Activated CD8-positive, alpha-beta memory T cell treated with anti-CD3 and anti-CD28 coated beads for 48 hours (primary cell): ENCODE results near the gene ATRNL1.

ENCODE experiments used
- DNase-seq, 3 experiments: peaks; one replicate each; pipeline ENCODE4 v3.0.0-alpha.2; 2020; ENCODE audit warnings: low read depth in 2 of 3, low spot score in 2 of 3

ATRNL1 gene

DNA sequence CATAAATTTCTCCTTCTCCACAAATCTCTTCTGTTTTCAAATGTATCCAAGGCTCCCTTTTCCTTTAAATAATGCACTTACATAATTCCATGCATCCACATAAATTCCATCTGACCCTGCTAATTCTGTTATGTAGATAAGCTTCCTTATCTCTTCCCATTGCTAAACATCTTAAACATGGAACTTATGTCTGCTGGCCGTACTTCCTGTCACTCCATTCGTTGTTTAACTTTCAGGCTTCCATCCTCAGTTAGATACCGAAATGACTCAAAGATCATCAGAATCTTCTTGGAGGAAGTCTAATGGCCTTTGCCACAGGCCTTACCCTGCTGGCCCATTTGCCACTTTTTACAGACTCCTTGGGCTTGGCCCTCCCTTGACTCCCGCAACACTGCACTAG, 848.9 kb downstream of the ATRNL1 start:
- no peak for DNase-seq

DNA sequence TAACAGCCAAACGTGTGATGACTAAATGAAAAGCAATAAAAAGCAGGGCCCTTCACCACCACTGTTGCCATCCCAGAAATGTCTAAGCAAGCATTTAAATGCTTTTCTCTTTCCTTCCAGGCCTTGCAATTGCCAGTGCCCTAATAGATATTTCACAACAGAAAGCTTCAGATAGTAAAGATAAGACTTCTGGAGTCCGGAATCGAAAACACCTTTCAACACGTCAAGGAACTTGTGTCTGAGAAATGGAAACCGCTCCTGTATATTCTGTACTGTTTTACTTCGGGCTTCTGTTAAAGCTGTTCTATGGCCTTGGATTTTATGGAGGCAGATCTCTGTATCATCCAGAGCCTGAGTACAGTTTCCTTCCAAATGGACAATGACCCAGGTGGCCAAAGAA, 851.4 kb downstream of the ATRNL1 start:
- no peak for DNase-seq

DNA sequence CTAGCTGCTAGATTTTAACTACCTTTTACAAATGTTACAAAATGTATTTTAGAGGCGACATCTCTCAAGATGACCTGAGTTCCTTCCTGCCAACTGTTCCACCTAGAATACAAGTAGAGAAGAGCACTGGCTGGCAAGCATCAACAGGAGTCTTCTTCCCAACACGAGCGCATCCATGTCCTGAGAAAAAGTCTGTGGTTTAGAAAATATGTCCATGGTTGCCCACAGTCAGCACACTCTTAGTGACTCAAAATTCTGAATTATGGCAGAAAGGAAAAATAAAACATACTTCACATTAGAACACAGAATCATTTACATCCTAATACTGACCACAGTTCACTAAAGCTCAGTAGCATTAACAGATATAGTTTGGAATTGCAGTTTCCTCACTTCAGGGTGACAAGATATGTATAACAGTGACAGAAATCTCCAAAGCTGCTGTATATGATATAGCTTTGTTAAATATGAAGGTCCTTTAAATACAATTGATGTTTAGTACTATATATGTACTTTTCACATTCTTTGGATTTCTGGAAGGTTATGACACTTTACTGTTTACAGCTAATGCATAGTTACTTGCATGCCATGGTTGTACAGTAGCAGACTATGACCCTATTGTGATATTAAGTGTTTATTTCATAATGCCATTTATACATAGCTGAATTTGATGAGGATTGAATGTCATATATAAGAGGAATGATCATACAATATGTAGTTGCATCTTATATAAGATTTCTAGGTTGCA, 852.7 kb downstream of the ATRNL1 start:
- no peak for DNase-seq

DNA sequence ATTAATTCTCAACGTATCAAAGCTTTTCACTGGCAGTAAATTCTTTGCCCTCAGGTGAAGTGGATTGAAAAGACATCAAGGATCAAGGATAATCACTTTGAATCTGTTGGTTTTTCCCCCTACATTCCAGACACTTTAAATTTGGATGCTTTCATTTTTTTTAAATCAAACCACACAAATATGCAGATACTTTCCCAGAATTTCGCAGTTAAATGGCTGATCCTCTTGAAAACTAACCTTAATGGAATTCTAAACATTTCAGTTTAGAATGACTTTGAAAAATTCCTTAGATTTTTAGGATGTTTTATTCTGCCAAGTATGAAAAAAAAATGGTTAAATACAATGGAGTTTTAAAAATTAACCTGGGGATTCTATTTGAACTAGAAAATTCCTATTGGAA, 853.9 kb downstream of the ATRNL1 start:
- no peak for DNase-seq

DNA sequence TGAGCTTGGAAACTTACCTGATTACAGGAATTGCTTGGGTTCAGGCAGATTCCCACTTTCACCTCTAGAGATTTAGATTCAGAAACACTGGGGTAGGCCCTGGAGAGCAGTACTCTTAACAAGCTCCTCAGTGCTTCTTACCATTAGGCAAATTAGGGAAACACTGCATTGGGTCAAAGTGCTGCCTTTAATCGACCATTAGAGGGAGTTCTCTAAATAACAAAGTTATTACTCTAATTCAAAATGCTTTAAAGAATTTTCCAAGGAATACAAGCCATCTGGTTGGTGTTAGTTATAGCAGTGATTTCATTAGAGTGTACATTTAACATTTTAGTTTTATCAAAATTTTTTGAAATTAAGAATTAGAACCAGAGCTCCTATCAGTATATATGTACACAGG, 855.3 kb downstream of the ATRNL1 start:
- DNase-seq = no peak

DNA sequence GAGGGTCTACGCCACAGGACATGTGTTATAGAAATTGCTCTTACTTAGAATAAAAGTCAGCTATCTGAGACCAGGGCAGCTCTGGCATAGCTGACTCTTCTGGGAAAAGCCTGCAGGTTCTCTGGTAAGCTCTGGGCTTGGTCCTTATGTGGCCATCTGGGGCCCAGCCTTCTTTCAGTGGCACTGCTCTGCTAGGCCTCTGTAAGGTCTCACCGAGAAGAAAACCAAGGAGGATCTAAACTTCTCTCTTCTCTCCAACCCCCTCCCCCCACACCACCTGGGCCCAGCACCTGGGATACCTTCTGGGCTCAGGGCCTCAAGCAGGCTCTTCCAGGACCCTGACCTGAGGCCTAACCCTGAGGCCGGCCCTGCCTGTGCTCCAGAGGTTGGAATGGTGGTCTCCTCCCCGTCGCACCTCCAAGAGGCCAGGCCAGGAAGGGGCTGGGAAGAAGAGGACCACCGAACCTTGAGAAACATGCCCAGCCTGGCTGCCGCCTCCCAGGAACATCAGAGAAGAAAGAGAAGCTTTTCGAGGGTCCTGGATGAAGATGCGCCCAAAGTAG, 856.2 kb downstream of the ATRNL1 start:
- DNase-seq = no peak

DNA sequence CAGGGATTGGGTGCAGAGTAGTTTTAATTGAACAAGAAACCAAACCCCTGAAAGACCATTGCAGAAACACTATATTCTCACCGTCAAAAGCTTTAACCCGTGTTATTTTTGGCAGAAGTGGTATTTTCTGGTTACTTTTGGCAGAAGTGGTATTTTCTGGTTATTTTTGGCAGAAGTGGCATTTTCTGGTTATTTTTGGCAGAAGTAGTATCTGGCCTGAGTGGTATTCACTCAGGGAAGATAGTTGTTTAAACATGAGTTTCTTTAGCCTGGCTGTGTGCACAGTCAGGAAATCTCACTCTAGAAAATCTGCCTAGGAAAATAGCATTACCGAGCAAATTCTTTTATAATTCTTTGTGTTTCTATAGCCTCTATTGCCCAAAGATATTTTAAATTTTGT, 857.2 kb downstream of the ATRNL1 start:
- DNase-seq = no peak

DNA sequence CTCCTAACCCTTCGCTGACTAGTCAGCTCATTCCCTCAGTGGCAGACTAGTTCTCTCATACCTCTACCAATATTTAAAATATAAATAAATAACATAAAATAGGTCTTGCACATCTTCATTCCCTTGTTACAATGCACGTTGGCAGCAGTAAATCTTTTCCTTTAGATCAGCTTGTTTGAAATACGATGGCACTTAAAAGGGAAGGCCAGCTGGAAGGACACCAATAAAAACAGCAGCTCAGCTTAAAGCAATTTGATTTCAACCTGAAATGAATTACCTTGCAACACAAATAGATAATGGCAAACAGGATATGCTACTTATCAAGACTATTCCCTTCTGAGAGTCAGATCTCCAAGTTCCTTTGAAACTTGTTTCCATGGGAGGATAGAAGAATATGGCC, 858.1 kb downstream of the ATRNL1 start:
- DNase-seq = no peak

DNA sequence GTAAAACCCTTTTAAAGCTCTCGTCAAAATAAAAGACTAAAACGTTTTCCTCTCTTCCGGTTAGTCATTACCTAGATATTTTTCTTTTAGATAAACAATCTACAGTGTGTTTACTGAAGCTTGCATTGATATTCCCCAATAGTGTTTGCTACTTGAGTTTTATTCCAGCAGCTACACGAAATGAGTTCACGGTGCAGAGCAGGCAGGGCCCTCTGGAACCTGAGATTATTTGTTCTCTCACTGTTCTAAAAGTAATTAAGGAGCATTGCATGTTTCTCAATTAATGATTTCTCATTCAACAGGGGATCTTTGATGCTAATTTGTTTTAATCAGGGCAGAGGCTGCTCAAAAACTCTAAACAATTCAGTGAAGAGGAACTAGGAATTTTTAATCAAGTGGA, 860.1 kb downstream of the ATRNL1 start:
- no peak for DNase-seq

DNA sequence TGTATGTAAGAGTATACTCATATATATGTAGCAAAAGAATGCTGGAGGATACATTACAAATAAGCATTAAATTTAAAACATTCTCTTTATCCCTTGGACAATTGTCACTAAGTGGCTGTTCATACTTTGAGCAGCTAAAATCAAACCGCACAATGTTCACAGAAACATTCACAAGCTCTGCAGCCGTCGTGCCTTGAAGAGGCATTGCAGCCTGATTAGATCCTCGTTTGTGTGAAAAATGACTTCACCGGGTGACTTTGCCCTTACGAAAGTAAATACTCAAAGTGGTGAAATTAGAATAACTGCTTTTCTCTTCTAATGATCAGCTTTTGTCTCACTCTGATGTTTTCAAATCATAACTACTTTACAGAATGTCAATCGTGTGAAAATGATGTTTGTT, 860.8 kb downstream of the ATRNL1 start:
- DNase-seq = no peak

DNA sequence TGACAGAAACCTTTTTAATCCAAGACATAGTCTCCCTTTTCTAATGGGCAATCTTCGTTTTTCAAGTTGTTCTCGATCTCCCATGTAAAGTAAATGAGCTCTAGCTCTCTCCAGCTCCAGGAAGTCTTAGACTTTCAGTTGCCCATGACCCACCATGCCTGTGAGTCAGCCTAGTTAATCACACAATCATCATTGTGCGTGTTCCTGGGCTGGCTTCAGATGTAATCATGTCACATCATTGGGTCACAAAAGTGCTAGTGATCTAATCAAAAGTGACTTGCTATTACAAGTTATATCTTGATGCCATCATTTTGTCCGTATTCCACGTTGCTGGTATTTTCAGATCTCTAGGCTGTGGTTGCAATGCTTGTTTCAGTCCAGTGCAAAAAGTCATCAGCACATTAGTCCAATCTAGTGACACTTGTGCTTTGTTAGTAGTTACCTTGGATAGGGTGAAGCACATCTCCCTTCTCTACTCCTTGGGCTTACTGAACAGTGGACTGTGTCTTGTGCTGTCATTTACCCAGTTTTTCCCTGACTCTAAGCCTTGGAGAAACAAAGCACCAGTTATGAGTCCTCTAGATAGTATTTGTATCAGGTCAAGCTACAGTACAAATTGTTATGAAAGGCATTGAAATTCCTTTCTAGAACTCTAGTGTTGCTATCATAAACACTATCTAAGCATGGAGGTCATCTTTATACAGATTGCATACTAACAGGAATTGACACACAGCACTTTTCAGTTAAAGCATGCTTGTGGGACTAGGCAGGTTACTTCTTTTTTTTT, 863.3 kb downstream of the ATRNL1 start:
- no peak for DNase-seq

DNA sequence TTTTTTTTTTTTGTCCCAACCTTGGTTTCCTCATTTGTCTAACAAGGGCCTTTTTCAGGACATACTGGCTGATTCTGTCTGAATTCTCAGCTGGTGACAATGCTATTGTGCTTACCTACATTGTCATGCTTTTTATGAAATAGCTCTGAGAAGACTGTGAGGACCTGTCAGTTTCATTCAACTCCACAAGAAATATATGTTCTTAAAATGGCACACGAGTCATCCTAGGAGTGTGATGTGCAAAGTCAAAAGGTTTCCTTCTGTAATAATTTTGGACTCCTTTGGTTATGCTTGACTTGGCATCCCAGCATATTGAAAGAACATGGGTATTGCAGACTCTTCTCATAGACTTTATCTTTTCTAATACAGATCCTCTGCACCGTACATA, 863.8 kb downstream of the ATRNL1 start:
- no peak for DNase-seq

DNA sequence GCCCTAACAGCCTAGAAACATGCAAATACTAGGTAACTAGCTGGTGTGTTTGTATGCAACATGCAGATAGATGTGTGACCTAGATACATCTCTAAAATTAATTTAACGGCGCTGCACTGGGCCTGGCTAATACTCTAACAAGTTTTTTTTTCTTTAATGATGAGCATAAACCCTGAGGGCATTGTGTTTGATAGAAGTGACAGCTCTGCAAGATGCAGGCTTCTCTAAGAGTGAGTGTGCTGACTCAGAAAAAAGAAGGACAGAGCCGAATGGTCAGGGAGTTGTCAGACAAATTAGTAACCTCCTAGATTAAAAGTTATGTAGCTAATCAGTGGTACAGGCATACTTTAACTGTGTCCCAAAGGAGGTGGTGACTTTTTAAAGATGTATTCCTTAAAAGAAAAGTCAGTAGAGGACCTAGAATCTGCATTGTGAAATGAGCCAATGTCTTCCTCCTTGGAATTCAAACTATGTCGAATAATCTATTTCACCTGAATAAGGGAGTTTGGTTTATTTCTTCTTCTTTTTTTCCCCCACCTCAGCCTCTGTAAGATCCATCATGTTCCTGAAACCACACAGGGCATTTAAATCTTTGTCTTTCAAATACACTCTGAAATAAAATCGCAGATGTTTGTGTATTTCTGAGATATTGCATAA, 864.7 kb downstream of the ATRNL1 start:
- no peak for DNase-seq

DNA sequence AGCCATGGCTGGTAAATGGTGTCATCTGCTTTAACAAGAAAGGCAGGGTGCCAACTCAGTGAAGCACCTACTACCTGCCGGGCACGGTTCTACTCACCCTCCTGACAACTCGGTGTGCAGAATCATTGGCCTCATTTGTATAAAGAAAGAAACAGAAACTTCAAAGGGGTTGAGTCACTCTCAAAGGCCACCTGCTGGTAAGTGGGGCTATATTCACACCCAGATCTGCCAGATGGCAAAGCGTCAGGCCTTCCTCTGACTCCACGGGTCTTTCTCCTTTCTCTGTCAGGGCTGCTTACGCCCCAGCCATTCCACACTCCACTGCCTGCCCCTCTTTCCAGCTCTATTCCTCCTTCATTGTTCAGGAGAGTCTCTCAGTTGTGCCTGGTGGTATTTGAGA, 870.7 kb downstream of the ATRNL1 start:
- no peak for DNase-seq

DNA sequence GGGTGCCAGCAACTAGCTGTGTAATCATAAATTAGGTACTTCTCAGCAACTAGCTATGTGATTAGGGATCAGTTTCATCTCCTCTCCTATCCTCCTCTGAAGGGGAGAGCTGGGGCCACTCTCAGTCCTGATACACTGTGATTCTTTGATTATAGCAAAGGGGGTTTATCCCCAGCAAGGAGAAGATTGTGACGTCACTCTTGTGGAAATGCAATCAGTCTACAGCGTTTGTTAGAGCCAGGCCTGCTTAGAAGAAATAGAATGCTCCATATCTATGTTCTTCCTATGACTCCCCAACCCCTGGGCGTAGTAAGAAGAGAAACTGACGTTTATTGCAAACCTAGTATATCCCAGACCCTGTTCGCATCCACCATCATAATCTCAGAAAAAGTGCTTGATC, 871.7 kb downstream of the ATRNL1 start:
- DNase-seq = no peak

DNA sequence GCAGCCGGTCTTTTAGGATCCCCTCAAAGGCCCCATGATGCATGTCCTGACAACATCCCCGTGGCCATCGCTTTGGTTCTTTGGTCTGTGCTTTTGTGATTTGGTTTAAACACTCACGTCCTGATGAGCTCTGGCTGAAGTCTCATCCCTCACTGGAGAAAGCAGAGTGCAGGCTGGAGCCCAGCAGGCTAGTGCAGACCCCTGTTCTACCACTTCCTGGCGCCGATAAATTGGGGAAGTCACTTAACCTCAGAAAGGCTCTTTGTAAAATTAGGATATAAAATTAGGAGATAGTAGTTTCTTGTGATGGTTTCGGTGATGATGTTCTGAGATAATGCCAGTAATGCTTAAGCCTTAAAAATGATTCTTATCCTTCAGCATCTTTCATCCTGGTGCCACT, 872.2 kb downstream of the ATRNL1 start:
- no peak for DNase-seq

DNA sequence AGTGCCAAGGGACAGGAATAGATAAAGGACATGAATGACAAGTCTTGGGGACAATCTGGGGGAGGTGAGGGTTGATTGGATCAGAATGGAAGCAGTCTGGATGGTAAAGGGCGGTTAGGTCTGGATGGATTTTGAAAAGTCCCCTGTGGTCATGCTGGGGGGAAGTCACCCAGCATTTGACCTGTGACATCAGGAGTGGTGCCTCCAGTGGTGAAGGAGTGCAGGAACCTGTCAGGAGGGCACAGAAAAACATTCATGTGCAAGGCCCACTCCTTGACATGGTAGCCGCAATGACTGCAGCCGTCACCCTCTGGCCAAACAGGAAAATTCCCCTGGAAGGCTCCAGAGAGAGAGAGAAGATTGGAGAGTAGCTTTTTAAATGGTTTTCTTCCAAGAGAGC, 875.1 kb downstream of the ATRNL1 start:
- DNase-seq = no peak

DNA sequence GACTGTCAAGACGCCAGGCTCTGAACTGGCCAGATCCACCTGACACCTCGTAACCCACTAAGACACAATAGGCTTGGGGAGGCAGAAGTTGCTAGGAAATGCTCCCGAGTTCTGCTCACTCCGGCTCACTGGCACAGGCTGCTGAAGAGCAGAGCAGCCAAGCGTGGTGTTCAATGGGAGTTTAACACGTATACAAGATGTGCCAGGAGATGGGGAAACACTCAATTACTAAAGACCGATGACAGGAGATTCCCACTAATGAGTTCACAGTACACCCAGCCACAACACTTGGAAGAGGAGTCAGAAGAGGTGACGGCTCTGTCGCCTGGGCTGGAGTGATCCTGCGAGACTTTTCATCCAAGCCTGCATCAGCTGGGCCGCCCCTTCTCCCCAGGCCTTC, 876.4 kb downstream of the ATRNL1 start:
- no peak for DNase-seq

DNA sequence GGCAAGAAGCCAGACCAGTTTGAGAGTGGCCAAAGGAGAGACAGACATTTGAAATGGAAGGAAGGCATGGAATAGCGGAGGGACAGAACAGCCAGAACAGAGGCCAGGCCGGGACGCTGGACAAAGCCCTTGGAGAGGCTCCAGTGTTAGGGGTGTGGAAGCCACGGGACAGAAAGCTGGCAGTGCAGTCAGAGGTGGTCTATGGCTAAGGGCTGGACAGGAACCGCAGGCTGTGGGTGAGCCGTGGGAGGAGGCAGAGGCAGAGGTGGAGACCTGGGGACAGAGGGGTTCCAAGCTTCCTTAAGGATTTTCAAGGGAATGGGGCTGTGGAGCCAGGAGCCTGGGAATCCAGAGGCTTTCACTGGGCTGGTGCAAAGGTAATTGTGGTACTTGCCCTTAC, 878.8 kb downstream of the ATRNL1 start:
- DNase-seq = no peak

DNA sequence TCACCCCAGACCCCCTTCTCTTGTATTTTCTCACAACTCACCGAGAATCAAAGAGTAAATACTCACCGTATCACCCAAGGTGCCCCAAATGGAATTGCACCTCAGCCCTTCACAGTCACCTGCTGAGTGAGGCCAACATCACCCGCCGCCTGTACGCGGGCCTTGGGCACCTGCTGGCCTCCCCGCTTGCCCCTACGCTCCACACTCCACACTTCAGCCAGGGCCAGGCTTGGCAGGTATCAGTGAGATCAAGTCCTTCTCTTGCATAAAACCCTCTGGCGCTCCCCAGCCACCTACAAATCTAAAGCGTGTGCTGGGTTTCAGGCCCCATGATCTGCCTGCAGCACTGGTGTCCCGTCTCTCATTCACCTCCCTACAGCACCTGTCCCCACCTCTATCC, 879.3 kb downstream of the ATRNL1 start:
- no peak for DNase-seq

DNA sequence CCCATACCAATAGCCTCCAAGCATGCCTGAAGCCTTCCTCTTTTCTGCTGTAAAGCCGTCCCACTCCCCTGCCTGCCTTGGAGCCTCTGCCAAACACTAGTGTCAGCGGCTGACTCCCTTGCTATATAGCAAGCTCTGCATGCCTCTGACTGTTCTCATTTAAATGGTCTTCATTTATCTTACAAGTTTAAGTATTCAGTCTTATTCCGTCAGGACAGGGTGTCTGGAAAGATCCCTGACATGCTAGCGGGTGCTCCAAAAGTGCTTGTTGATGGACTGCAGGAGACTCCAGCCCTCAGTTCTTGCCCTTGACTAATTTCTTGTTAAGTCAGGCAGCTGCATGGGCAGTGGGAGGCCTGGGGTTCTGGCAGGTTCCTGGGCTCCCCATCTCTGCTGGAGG, 881.2 kb downstream of the ATRNL1 start:
- DNase-seq = no peak

DNA sequence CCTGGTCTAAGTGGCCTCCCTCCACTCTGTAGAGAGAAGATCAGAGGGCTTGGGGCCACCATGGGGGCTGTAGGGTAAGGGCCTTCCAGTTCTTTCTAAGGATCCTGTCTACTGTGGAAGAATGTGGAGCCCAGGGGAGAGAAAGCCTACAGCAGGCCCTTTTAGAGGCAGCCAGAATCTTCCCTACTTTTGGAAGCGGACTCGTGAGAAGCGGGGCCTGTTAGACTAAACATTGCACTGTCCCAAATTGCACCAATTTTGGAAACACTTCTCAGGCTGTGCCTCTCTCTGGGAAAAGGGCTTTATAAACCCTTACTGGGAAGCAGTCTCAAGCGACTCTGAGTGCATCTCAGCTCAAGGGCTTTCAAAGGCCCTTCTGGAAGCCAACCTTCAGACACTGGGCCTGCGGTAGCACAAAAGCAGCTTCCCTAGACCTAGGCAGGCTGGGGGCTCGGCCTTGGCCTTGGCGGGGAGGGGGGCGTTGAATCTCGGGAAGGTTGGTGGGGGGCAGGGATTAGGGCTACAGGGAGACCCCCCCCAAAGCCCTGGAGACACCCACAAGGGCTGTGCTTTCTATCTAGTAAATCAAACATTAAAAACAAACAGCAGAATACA, 881.8 kb downstream of the ATRNL1 start:
- no peak for DNase-seq
